Stomach (tissue), 4 donors: Measurements from ENCODE around the gene CARMIL1.

Experiments
- POLR2A ChIP-seq, 4 donors: fragments of 450-650 bp; IDR thresholded peaks; one replicate each; pipeline ENCODE4 v1.6.1; 2016; ENCODE audit warnings: antibody characterized with exemption in 4 of 4, control low read depth in 2 of 4, mild to moderate bottlenecking in 1 of 4, moderate library complexity in 1 of 4
- TF ChIP-seq, protein P1 (sequence below), 7 experiments: fragments of 450-650 bp in 4 of 7; fragments of 200-600 bp in 3 of 7; sonication (generic) in 3 of 7; IDR thresholded peaks; one replicate each; pipeline ENCODE4 v1.5.1; 2016 to 2019; ENCODE audit warnings: antibody characterized with exemption in 7 of 7, control low read depth in 2 of 7, mild to moderate bottlenecking in 1 of 7

DNA sequence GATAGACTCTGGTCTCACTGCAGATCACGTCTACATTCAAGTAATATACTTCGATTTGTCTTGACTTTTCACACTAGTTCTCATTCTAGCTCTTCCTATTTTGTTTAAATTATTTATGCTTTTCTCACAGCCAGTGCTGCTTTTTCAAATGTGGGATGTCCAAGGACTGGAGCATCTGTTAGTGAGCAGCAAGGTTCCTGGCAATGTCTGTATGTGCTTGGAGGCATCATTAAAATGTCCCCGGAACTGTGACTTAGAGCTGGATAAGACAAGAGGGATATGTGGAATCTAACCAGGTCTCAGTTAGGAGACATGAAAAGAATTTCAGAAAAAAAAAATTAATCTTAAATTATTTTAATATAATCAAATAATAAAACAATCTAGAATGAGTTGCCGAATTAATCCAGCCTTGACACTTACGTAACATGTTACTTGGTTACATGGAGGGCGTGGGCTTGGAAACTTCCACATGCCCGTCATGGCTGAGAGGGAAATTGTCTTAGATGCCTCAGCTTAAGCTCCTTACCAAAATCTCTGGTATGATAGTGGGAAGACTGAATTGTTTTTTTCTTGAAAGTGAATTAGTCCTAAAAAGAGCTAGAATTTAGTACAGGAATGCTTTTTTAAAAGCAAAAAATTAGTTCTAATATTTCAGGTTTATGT, 21.4 kb upstream of the CARMIL1 start:
- TF ChIP-seq, protein P1, sequence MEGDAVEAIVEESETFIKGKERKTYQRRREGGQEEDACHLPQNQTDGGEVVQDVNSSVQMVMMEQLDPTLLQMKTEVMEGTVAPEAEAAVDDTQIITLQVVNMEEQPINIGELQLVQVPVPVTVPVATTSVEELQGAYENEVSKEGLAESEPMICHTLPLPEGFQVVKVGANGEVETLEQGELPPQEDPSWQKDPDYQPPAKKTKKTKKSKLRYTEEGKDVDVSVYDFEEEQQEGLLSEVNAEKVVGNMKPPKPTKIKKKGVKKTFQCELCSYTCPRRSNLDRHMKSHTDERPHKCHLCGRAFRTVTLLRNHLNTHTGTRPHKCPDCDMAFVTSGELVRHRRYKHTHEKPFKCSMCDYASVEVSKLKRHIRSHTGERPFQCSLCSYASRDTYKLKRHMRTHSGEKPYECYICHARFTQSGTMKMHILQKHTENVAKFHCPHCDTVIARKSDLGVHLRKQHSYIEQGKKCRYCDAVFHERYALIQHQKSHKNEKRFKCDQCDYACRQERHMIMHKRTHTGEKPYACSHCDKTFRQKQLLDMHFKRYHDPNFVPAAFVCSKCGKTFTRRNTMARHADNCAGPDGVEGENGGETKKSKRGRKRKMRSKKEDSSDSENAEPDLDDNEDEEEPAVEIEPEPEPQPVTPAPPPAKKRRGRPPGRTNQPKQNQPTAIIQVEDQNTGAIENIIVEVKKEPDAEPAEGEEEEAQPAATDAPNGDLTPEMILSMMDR (IDR thresholded peaks at IDR 0.05) = no peak
- no peak for TF ChIP-seq POLR2A (IDR thresholded peaks at IDR 0.05)
